Measurements from ENCODE around the gene LRATD1. TPM values are rescaled to one million over a fixed set of nuclear protein-coding genes. Genes with fewer than 3 reads are reported as not detected.

Gene LRATD1
- total and polyA plus RNA-seq, 4 experiments from 2014 or later = not detected

DNA sequence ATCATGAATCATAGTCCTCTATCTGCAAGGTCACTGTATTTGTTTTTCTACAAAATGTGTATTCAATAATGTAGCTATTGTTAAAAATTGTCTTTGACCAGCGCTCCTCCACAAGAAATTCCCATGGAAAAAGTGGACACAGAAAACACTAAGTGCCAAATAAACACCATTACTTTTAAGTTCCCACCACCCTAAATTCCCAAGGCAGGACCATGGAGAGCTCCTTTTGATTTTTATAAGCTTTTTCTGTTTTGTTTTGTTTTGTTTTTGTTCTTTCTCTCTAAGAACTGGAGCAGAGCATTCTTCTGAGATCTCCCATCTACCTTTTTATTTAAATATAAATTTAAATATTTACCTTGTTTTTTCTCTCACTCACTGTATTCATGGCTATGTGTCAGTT is 44.5 kb downstream of the LRATD1 start:
- CTCF ChIA-PET (ENCODE audit: partially characterized antibody) = no interaction called here
- peaks cover 0 to 3% (median 0%) of the 10 kb centered on the region in 8 donors for H3K9me3 Mint-ChIP-seq
- H3K27me3 ChIP-seq (ENCODE audit: insufficient read depth, low read length) = no peaks in the 10 kb centered on the region
- intact Hi-C loops (cut with micrococcal nuclease) = no loop called here
- H3K36me3 ChIP-seq (ENCODE audit: insufficient read depth, low read length) = no peaks in the 10 kb centered on the region
- no peak overlapping the region for H3K27ac Mint-ChIP-seq
- no peak overlapping the region for H3K4me3 ChIP-seq (ENCODE audit: low read length in 2 of 2)
- DNase-seq = no peak
- H3K4me3 Mint-ChIP-seq = no peak overlapping the region
- no peaks in the 10 kb centered on the region for H3K27me3 Mint-ChIP-seq
- no peak overlapping the region for H3K27ac ChIP-seq (ENCODE audit: low read depth, low read length)
- no peaks in the 10 kb centered on the region for H3K4me1 ChIP-seq (ENCODE audit: insufficient read depth, low read length)
- no peaks in the 10 kb centered on the region for H3K36me3 Mint-ChIP-seq
- no peaks in the 10 kb centered on the region for H3K9me3 ChIP-seq (ENCODE audit: control insufficient read depth in 1 of 2, low read length in 2 of 2)
- no peaks in the 10 kb centered on the region for H3K4me1 Mint-ChIP-seq
- POLR2A ChIA-PET (ENCODE audit: partially characterized antibody) = no interaction called here

DNA sequence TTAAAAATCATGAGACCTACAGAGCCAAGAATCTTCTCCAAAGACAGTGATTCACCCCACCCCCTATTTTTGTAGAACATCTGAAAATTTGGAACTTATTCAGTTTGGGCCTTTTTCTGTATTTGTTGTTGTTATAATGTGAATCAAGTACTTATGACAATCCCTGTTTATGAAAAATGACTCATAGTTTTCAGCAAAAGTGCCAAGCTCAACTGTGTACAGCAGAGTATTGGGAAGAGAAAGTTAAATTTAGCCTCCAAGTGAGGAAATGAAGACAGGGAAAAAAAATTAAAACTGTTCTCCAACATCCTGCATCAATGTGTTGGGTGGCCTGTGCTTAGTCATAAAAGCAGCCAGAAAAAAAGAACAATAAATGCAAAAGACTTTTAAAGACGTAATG is 46.2 kb downstream of the LRATD1 start:
- H3K9me3 ChIP-seq (ENCODE audit: control insufficient read depth in 1 of 2, low read length in 2 of 2) = no peaks in the 10 kb centered on the region
- H3K36me3 ChIP-seq (ENCODE audit: insufficient read depth, low read length) = no peaks in the 10 kb centered on the region
- DNase-seq = no peak
- no peak overlapping the region for H3K4me3 ChIP-seq (ENCODE audit: low read length in 2 of 2)
- no peak overlapping the region for H3K27ac ChIP-seq (ENCODE audit: low read depth, low read length)
- Mint-ChIP-seq H3K9me3 (peaks cover 0 to 3% (median 0%) of the 10 kb centered on the region in 8 donors), H3K4me1 (no peaks in the 10 kb centered on the region), H3K4me3 (no peak overlapping the region), H3K36me3 (no peaks in the 10 kb centered on the region), H3K27me3 (no peaks in the 10 kb centered on the region), H3K27ac (no peak overlapping the region)
- POLR2A ChIA-PET (ENCODE audit: partially characterized antibody) = no interaction called here
- intact Hi-C loops (cut with micrococcal nuclease) = no loop called here
- H3K4me1 ChIP-seq (ENCODE audit: insufficient read depth, low read length) = no peaks in the 10 kb centered on the region
- CTCF ChIA-PET (ENCODE audit: partially characterized antibody) = no interaction called here
- no peaks in the 10 kb centered on the region for H3K27me3 ChIP-seq (ENCODE audit: insufficient read depth, low read length)

DNA sequence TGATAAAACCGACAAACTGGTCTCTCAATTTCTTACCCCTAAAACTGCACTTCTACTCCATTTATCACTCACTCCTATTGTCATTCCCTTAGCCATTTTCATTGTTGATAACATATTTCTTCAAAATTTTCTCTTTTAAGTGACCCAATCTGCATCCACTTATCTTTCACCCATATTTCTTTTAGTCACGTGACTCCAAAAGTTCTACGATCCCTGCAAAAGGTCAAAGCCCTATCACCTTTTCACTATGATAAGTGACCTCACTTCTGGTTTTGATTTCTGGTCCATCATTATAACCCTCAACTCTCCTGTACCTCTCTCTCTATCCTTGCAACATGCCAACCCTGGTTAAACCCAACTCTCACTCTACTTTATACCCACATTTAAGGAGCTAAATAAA is 49.1 kb downstream of the LRATD1 start:
- H3K9me3 Mint-ChIP-seq = peaks cover 0 to 4% (median 1%) of the 10 kb centered on the region in 8 donors
- Histone ChIP-seq H3K27me3 (ENCODE audit: insufficient read depth, low read length) (no peaks in the 10 kb centered on the region), H3K4me3 (ENCODE audit: low read length in 2 of 2) (no peak overlapping the region), H3K36me3 (ENCODE audit: insufficient read depth, low read length) (no peaks in the 10 kb centered on the region), H3K4me1 (ENCODE audit: insufficient read depth, low read length) (no peaks in the 10 kb centered on the region), H3K27ac (ENCODE audit: low read depth, low read length) (no peak overlapping the region), H3K9me3 (ENCODE audit: control insufficient read depth in 1 of 2, low read length in 2 of 2) (no peaks in the 10 kb centered on the region)
- H3K36me3 Mint-ChIP-seq = no peaks in the 10 kb centered on the region
- no peaks in the 10 kb centered on the region for H3K4me1 Mint-ChIP-seq
- no peaks in the 10 kb centered on the region for H3K27me3 Mint-ChIP-seq
- POLR2A ChIA-PET (ENCODE audit: partially characterized antibody) = no interaction called here
- DNase-seq = no peak
- H3K4me3 Mint-ChIP-seq = no peak overlapping the region
- no peak overlapping the region for H3K27ac Mint-ChIP-seq
- CTCF ChIA-PET (ENCODE audit: partially characterized antibody) = no interaction called here
- intact Hi-C loops (cut with micrococcal nuclease) = no loop called here
